Activated CD8-positive, alpha-beta memory T cell treated with anti-CD3 and anti-CD28 coated beads, Interleukin-2, amount 50 U/mL, for 1 hour (primary cell): ENCODE measurements around the gene NLRP1.
"Not testable (repeated sequence)": the region's sequence is repeated elsewhere in the genome, so short reads cannot be mapped to it uniquely, and the experiment has no call there.

Source experiments
- DNase-seq: peaks from one replicate; pipeline ENCODE4 v3.0.0-alpha.2; 2020; ENCODE audit errors: extremely low read depth

The NLRP1 gene

DNA sequence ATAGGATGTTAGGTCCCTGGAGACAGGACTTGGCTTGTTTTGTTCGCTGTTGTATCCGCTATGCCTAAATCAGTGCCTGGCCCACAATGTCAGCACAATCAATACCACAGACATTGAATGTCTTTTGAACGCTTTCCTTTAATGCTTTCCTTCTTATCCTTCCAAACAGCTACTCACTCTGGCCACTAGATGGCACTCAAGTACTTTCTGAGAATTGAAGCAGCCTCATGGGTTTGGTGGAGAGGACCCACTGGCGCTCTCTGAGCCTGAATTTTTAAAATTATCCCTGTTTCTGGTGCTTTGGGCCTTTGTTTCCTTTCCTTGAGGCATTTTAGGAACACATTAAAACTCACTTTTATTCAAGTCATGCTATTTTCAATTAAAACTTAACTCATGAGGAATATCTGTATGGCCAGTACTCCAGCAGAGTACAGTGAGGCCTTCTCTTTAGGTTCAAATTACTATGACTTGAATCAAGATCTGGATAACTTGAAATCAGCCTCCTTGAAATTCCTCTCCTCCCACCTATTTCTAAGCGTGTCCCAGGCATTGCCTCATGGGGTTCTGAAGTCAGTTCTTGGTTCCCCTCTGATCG, 3.2 kb upstream of the NLRP1 start:
- peak; percentile 26 for DNase-seq

- DNase-seq = no peak
These were observed 1.7 kb upstream of the NLRP1 start for GRCh38 chr17:5585836-5586521.

- DNase-seq = no peak
These were observed 1.0 kb upstream of the NLRP1 start for GRCh38 chr17:5585287-5585794.

DNA sequence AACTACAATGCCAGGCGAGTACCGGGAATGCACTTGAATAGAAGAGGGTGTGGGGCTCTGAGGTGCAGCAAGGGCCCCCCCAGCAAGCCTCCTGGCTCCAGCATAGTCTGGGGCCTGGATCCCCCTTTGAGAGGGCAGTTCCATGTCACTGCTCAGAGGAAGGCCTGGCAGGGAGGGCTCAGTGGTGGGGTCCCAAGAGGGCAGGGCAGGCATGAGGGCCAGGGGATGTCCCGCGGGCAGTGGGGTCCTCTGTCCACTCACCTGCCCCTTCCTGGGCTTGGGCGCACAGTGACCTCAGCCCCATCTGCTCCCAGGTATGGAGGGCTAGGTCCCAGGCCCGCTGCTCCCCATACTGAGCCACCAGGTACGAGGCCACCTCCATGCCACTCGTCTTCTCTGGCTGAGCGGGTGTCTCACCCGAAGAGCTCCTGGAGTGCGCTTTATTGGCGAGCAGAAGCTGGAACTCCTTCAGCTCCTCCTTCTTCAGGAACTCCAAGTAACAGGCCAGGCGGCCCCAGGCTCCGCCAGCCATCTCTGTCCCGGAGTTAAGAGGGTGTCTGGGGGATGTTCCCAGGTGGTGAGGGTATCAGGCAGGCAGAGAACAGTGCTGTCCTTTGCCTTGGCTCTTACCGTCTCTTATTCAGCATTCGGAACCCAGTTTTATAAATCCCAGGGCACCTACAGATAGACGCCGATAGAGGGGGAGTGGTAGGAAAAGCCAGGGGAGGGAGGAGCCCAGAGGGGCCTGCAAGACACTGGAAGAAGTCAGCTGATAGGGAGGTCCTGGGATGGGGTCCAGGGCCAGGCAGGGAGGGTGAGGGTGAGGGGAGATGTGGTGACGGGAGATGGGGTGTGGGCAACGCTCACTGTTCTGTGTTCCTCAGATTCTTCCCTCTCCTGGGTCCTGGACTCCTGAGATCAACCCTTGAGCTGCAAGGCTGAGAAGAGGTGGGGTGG, 605 bp downstream of the NLRP1 start:
- DNase-seq = no peak

- no peak for DNase-seq
These were observed 1.8 kb downstream of the NLRP1 start for GRCh38 chr17:5582209-5583185.

DNA sequence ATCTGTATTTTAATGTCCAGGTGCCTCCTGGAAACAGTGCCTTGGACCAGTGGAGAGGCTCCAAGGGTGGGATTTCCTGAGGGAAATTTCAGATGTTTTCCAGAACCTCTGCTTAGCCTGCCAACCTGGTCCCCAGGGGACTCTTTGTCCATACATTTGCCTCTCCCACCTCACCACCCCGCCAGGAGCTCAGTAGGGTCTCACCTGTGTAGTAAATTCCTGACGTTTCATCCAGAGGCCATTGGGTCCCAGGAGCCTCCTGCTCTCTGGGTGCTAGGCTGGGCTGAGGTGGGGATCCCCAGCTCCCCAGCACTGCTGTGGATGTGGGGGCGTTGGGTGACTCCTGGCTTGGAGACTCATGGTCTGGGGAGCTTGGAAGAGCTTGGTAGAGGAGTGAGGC, 2.7 kb downstream of the NLRP1 start:
- DNase-seq = no peak

DNA sequence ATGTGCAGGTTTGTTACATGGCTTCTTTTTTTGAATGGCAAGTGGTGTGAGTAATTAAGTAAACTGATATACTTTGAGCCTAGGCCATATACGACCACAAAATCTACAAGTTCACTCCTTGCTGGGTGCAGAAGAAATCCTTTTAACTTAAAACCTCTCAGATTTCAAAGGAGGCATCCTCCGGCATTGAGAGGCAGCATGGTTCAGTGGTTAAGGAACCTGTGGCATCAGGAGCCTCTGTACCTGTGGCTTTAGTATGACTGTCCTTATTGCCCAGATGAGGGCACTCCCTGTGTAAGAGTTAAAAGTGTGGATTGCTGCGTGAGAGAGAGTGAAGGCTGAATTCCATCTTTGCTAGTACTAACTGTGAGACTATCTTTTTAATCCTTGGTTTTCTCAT, 3.3 kb downstream of the NLRP1 start:
- DNase-seq = no peak

- DNase-seq = no peak
These were observed 3.9 kb downstream of the NLRP1 start for GRCh38 chr17:5580367-5580766.

GRCh38 chr17:5578768-5579167, 5.5 kb downstream of the NLRP1 start:
- not testable (repeated sequence) for DNase-seq

- not testable (repeated sequence) for DNase-seq
These were observed 11.3 kb downstream of the NLRP1 start for GRCh38 chr17:5573017-5573416.

- DNase-seq = no peak
These were observed 13.0 kb downstream of the NLRP1 start for GRCh38 chr17:5571281-5571680.

- no peak for DNase-seq
These were observed 18.5 kb downstream of the NLRP1 start for GRCh38 chr17:5565808-5566207.

DNA sequence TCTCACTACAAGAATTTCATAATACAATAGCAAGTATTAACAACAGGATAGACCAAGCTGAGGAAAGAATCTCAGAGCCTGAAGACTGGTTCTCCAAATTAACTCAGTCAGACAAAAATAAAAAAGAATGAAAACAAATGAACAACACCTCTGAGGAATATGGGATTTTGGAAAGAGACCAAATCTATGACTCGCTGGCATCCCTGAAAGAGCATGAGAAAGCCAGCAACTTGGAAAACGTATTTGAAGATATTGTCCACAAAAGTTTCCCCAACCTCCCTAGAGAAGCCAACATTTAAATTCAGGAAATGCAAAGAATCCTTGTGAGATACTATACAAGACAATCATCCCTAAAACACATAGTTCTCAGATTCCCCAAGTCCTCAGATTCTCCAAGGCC, 20.9 kb downstream of the NLRP1 start:
- DNase-seq = no peak

DNA sequence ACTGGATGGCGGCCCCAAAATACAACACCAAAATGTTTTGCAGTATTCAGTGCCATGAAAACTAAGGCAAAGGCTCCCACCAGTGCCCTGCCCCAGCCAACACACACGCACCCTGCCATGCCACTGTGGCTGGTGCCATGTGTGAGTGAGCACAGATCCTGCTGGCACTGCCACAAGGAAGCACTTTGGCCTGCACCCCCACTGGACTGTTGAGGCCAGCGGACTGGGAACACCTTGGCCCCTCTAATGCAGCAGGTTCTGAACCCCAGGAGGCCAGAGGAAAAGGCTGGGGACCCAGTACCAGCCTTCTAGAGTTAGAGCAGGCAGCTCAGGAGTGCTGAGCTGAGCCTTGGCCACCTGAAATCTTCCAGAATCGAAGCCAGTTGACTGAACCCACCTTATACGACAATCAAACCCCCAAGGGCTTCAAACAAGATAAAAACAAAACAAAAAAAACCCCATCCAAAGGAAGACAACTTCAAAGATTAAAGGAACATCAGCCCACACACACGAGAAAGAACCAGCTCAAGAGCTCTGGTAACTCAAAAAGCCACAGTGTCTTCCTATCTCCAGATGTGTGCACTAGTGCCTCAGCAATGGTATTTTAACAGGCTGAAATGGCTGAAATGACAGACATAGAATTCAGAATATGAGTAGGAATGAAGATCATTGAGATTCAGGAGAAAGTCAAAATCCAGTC, 21.5 kb downstream of the NLRP1 start:
- no peak for DNase-seq

DNA sequence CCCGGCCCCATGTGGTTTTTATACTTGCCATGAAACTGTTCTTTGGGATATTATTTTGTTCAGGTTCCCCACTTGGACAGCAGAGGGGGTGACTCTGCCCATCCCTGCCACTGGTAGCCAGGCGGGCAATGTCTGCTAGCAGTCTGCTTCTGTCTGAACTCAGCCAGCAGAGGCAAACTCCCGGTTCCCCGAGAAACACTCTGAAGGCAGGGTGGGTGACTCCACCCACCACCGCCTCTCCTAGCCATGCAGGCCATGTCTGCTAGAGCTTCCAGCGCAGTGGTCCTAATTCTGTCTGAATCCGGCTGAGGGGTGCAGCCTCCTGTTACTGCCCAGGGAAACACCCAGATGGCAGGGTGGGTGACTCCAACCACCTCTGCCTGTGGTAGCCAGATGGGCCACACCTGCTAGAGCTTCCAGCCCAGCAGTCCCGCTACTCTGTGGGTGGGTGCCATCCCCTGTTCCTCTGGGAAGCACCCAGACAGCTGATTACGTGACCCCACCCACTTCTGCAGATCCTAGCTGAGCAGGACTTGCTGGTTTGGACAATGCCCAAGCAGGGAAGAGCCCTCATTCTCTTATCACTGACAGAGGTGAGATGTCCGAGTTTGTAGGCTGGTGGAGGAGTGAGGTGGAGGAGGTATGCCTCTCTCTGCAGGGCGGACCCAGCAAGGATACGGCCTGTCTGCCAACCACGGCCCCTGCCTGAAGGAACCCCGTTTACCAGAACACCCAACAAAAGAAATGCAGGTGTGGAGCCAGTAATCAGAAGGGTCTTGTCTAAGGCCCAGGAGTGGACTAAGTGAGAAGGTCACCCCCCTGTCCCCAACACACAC, 22.4 kb downstream of the NLRP1 start:
- DNase-seq = no peak

DNA sequence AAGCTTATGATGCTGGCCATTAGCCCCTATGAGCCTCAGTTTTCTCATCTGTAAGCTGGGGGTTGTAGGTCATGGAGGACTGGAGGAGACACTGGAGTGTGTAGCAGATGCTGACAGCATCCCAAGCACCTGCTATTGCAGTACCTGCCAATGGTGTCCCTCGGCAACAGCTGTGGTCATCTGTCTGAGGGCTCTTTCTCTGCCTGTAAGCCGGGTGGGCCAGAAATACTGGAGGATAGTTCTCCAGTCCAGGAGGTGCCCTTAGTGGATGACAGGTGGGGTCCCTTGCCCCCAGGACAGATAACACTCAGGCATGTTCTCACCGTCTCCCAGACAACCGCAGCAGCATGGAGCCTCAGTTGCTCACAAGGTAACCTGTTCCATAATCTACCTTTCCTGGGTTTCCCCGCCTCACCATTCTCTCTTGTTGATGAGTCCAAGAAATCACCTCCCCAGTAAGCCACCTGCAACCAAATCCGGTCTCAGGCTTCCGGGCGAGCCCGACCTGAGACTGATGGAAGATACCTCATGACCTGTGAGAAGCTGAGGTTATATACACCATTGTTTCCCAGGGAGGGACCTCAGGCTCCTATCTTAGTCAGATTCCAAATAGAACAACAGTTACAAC, 23.8 kb downstream of the NLRP1 start:
- DNase-seq = no peak

- no peak for DNase-seq
These were observed 25.2 kb downstream of the NLRP1 start for GRCh38 chr17:5558815-5559785.

DNA sequence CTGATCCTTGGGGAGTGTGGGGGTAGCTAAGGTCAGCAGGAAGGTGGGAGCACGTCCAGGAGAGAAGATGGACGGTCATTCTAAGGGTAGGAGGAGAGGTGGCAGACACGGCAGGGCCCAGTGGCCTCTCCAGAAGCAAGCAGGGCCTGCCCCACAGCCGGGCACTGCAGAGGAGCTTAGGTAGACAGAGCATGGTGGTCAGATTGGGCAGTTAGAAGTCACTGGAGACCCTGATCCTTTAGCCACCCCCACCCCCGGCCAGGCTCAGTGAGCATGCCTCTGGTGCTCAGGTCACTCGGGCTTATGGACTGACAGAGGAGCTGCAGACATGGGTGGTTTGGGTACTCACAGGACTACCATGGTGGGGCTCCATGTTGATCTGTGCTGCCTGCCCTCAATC, 26.3 kb downstream of the NLRP1 start:
- no peak for DNase-seq
